SK-N-SH treated with all-trans-retinoic acid at 6 μM for 48 hours (cell line): ENCODE results near the gene SLC2A14.

Experiments
- ARNTL ChIP-seq: fragments of 450-650 bp; formaldehyde crosslinking; IDR thresholded peaks from 2 replicates; pipeline ENCODE4 v1.5.0; 2020; ENCODE audit warnings: low read depth, mild to moderate bottlenecking, moderate library complexity, borderline replicate concordance
- CREB5 ChIP-seq: fragments of 250-450 bp; sonication (Bioruptor Pico); IDR thresholded peaks from 2 replicates; pipeline ENCODE4 v1.5.1; 2020; ENCODE audit warnings: low read depth, mild to moderate bottlenecking, moderate library complexity
- ISL1 ChIP-seq: fragments of 250-450 bp; sonication (Bioruptor Pico); IDR thresholded peaks from 2 replicates; pipeline ENCODE4 v2.1.2; 2022; ENCODE audit warnings: mild to moderate bottlenecking, moderate library complexity
- PATZ1 ChIP-seq: fragments of 250-450 bp; sonication (Bioruptor Pico); IDR thresholded peaks from 2 replicates; pipeline ENCODE4 v1.8.0; 2020; ENCODE audit warnings: mild to moderate bottlenecking, moderate library complexity, borderline replicate concordance
- POU6F1 ChIP-seq: fragments of 250-450 bp; sonication (Bioruptor Pico); IDR thresholded peaks from 2 replicates; pipeline ENCODE4 v1.8.0; 2021; ENCODE audit warnings: low read depth, mild to moderate bottlenecking, moderate library complexity, borderline replicate concordance
- RARB ChIP-seq: fragments of 250-450 bp; sonication (Bioruptor Pico); IDR thresholded peaks from 2 replicates; pipeline ENCODE4 v1.8.0; 2021; ENCODE audit warnings: mild to moderate bottlenecking, moderate library complexity
- SNAI2 ChIP-seq: fragments of 250-450 bp; sonication (Bioruptor Pico); IDR thresholded peaks from 2 replicates; pipeline ENCODE4 v1.5.0; 2020; ENCODE audit warnings: mild to moderate bottlenecking, moderate library complexity
- TCF4 ChIP-seq: fragments of 250-450 bp; sonication (Bioruptor Pico); IDR thresholded peaks from 2 replicates; pipeline ENCODE4 v1.8.0; 2021; ENCODE audit warnings: mild to moderate bottlenecking, moderate library complexity, borderline replicate concordance
- ZC3H10 ChIP-seq: fragments of 250-450 bp; sonication (Bioruptor Pico); IDR thresholded peaks from 2 replicates; pipeline ENCODE4 v1.5.1; 2021; ENCODE audit warnings: mild to moderate bottlenecking, moderate library complexity
- ZFP3 ChIP-seq: fragments of 250-450 bp; sonication (Bioruptor Pico); IDR thresholded peaks from 2 replicates; pipeline ENCODE4 v1.5.0; 2020; ENCODE audit warnings: mild to moderate bottlenecking, moderate library complexity
- ZFP30 ChIP-seq: fragments of 450-650 bp; formaldehyde crosslinking; IDR thresholded peaks from 2 replicates; pipeline ENCODE4 v1.5.0; 2022; ENCODE audit warnings: mild to moderate bottlenecking, moderate library complexity
- ZNF70 ChIP-seq: fragments of 450-650 bp; formaldehyde crosslinking; IDR thresholded peaks from 2 replicates; pipeline ENCODE4 v1.5.0; 2020; ENCODE audit warnings: mild to moderate bottlenecking, moderate library complexity

GRCh38 chr12:7788294-7788660, 84.4 kb downstream of the SLC2A14 start:
- TF ChIP-seq PATZ1 (CRISPR knock-in tag) (no peak), ZFP30 (CRISPR knock-in tag) (no peak), TCF4 (CRISPR knock-in tag) (no peak), POU6F1 (no peak), ZFP3 (CRISPR knock-in tag) (no peak), ARNTL (CRISPR knock-in tag) (no peak), CREB5 (CRISPR knock-in tag) (no peak), ZC3H10 (no peak), SNAI2 (CRISPR knock-in tag) (no peak), ZNF70 (no peak), ISL1 (no peak), RARB (CRISPR knock-in tag) (no peak)
